ENCODE results near the gene FBXO31. TPM values are rescaled to one million over a fixed set of nuclear protein-coding genes. Genes with fewer than 3 reads are reported as not detected.

FBXO31 gene
- total RNA-seq, 1 donor from 2014 or later: 37.1 TPM

GRCh38 chr16:87358250-87358649, 25.3 kb downstream of the FBXO31 start:
- H3K4me1 Mint-ChIP-seq: peaks cover 5% of the 10 kb centered on the region
- H3K36me3 Mint-ChIP-seq (ENCODE audit: low read depth): peaks cover 26% of the 10 kb centered on the region
- H3K9me3 Mint-ChIP-seq: no peaks in the 10 kb centered on the region
- H3K27ac Mint-ChIP-seq: no peak overlapping the region
- no peaks in the 10 kb centered on the region for H3K27me3 Mint-ChIP-seq
- DNase-seq: no peak
- H3K4me3 Mint-ChIP-seq: no peak overlapping the region
- intact Hi-C loops (cut with micrococcal nuclease): no loop called here

- Mint-ChIP-seq H3K27ac (peak overlapping the region; percentile 20), H3K4me1 (peaks cover 5% of the 10 kb centered on the region), H3K36me3 (ENCODE audit: low read depth) (peaks cover 21% of the 10 kb centered on the region), H3K27me3 (no peaks in the 10 kb centered on the region), H3K9me3 (no peaks in the 10 kb centered on the region), H3K4me3 (no peak overlapping the region)
- intact Hi-C loops (cut with micrococcal nuclease): no loop called here
- no peak for DNase-seq
Measured at GRCh38 chr16:87356491-87356853, 27.1 kb downstream of the FBXO31 start.

- no peaks in the 10 kb centered on the region for H3K9me3 Mint-ChIP-seq
- H3K4me1 Mint-ChIP-seq: no peaks in the 10 kb centered on the region
- no peak for DNase-seq
- peaks cover 13% of the 10 kb centered on the region for H3K36me3 Mint-ChIP-seq (ENCODE audit: low read depth)
- H3K27me3 Mint-ChIP-seq: no peaks in the 10 kb centered on the region
- intact Hi-C loops (cut with micrococcal nuclease): no loop called here
- no peak overlapping the region for H3K27ac Mint-ChIP-seq
- H3K4me3 Mint-ChIP-seq: no peak overlapping the region
Measured at GRCh38 chr16:87353613-87354012, 30.0 kb downstream of the FBXO31 start.

GRCh38 chr16:87352818-87353217, 30.8 kb downstream of the FBXO31 start:
- Mint-ChIP-seq H3K36me3 (ENCODE audit: low read depth) (peaks cover 12% of the 10 kb centered on the region), H3K9me3 (no peaks in the 10 kb centered on the region), H3K4me1 (no peaks in the 10 kb centered on the region), H3K4me3 (no peak overlapping the region), H3K27me3 (no peaks in the 10 kb centered on the region), H3K27ac (no peak overlapping the region)
- no peak for DNase-seq
- intact Hi-C loops (cut with micrococcal nuclease): no loop called here

- no peaks in the 10 kb centered on the region for H3K27me3 Mint-ChIP-seq
- H3K9me3 Mint-ChIP-seq: no peaks in the 10 kb centered on the region
- DNase-seq: no peak
- peaks cover 12% of the 10 kb centered on the region for H3K36me3 Mint-ChIP-seq (ENCODE audit: low read depth)
- no peak overlapping the region for H3K4me3 Mint-ChIP-seq
- H3K4me1 Mint-ChIP-seq: no peaks in the 10 kb centered on the region
- intact Hi-C loops (cut with micrococcal nuclease): no loop called here
- no peak overlapping the region for H3K27ac Mint-ChIP-seq
Measured at GRCh38 chr16:87351320-87351698, 32.3 kb downstream of the FBXO31 start.

GRCh38 chr16:87350681-87351319, 32.8 kb downstream of the FBXO31 start:
- H3K4me3 Mint-ChIP-seq: no peak overlapping the region
- no peak for DNase-seq
- no peaks in the 10 kb centered on the region for H3K27me3 Mint-ChIP-seq
- H3K36me3 Mint-ChIP-seq (ENCODE audit: low read depth): peaks cover 16% of the 10 kb centered on the region
- no peak overlapping the region for H3K27ac Mint-ChIP-seq
- peaks cover 2% of the 10 kb centered on the region for H3K4me1 Mint-ChIP-seq
- H3K9me3 Mint-ChIP-seq: no peaks in the 10 kb centered on the region
- intact Hi-C loops (cut with micrococcal nuclease): no loop called here

GRCh38 chr16:87350031-87350430, 33.5 kb downstream of the FBXO31 start:
- DNase-seq: no peak
- Mint-ChIP-seq H3K27ac (no peak overlapping the region), H3K36me3 (ENCODE audit: low read depth) (peaks cover 21% of the 10 kb centered on the region), H3K4me3 (no peak overlapping the region), H3K27me3 (no peaks in the 10 kb centered on the region), H3K4me1 (peaks cover 8% of the 10 kb centered on the region), H3K9me3 (no peaks in the 10 kb centered on the region)
- intact Hi-C loops (cut with micrococcal nuclease): no loop called here

GRCh38 chr16:87348616-87349157, 34.9 kb downstream of the FBXO31 start:
- peaks cover 8% of the 10 kb centered on the region for H3K4me1 Mint-ChIP-seq
- no peak overlapping the region for H3K4me3 Mint-ChIP-seq
- DNase-seq: no peak
- no peaks in the 10 kb centered on the region for H3K9me3 Mint-ChIP-seq
- intact Hi-C loops (cut with micrococcal nuclease): no loop called here
- peaks cover 26% of the 10 kb centered on the region for H3K36me3 Mint-ChIP-seq (ENCODE audit: low read depth)
- H3K27me3 Mint-ChIP-seq: no peaks in the 10 kb centered on the region
- no peak overlapping the region for H3K27ac Mint-ChIP-seq

- Mint-ChIP-seq H3K4me3 (no peak overlapping the region), H3K9me3 (no peaks in the 10 kb centered on the region), H3K27me3 (no peaks in the 10 kb centered on the region), H3K36me3 (ENCODE audit: low read depth) (peaks cover 27% of the 10 kb centered on the region), H3K27ac (no peak overlapping the region), H3K4me1 (peaks cover 8% of the 10 kb centered on the region)
- intact Hi-C loops (cut with micrococcal nuclease): no loop called here
- DNase-seq: no peak
Measured at GRCh38 chr16:87347932-87348615, 35.5 kb downstream of the FBXO31 start.

- peaks cover 9% of the 10 kb centered on the region for H3K4me1 Mint-ChIP-seq
- no peak overlapping the region for H3K27ac Mint-ChIP-seq
- intact Hi-C loops (cut with micrococcal nuclease): no loop called here
- H3K27me3 Mint-ChIP-seq: no peaks in the 10 kb centered on the region
- DNase-seq: no peak
- H3K4me3 Mint-ChIP-seq: no peak overlapping the region
- H3K9me3 Mint-ChIP-seq: no peaks in the 10 kb centered on the region
- H3K36me3 Mint-ChIP-seq (ENCODE audit: low read depth): peaks cover 37% of the 10 kb centered on the region
Measured at GRCh38 chr16:87346517-87347060, 37.0 kb downstream of the FBXO31 start.

GRCh38 chr16:87345726-87346424, 37.7 kb downstream of the FBXO31 start:
- H3K27ac Mint-ChIP-seq: peak overlapping the region; percentile 86
- intact Hi-C loops (cut with micrococcal nuclease): no loop called here
- H3K4me1 Mint-ChIP-seq: peaks cover 9% of the 10 kb centered on the region
- H3K4me3 Mint-ChIP-seq: peak overlapping the region; percentile 75
- no peak for DNase-seq
- no peaks in the 10 kb centered on the region for H3K9me3 Mint-ChIP-seq
- no peaks in the 10 kb centered on the region for H3K27me3 Mint-ChIP-seq
- H3K36me3 Mint-ChIP-seq (ENCODE audit: low read depth): peaks cover 41% of the 10 kb centered on the region

GRCh38 chr16:87344931-87345631, 38.5 kb downstream of the FBXO31 start:
- H3K9me3 Mint-ChIP-seq: no peaks in the 10 kb centered on the region
- peak overlapping the region; percentile 75 for H3K4me3 Mint-ChIP-seq
- no peaks in the 10 kb centered on the region for H3K27me3 Mint-ChIP-seq
- peak overlapping the region; percentile 86 for H3K27ac Mint-ChIP-seq
- H3K36me3 Mint-ChIP-seq (ENCODE audit: low read depth): peaks cover 48% of the 10 kb centered on the region
- peak; percentile 84 for DNase-seq
- H3K4me1 Mint-ChIP-seq: peaks cover 11% of the 10 kb centered on the region
- intact Hi-C loops (cut with micrococcal nuclease): no loop called here

- peaks cover 11% of the 10 kb centered on the region for H3K4me1 Mint-ChIP-seq
- intact Hi-C loops (cut with micrococcal nuclease): no loop called here
- H3K27me3 Mint-ChIP-seq: no peaks in the 10 kb centered on the region
- no peaks in the 10 kb centered on the region for H3K9me3 Mint-ChIP-seq
- peaks cover 45% of the 10 kb centered on the region for H3K36me3 Mint-ChIP-seq (ENCODE audit: low read depth)
- H3K4me3 Mint-ChIP-seq: peak overlapping the region; percentile 66
- DNase-seq: no peak
- H3K27ac Mint-ChIP-seq: peak overlapping the region; percentile 58
Measured at GRCh38 chr16:87344165-87344930, 39.2 kb downstream of the FBXO31 start.

Measured in activated CD4-positive, alpha-beta T cell treated with anti-CD3 and anti-CD28 coated beads, Interleukin-2, amount 10 ng/mL, durations not matched to agents 24 days and 14 days (primary cell).